ENCODE results near the gene NDUFS8.
A peak's percentile ranks its signal among the peaks of the same experiment; 100 is the strongest.

NDUFS8 gene

GRCh38 chr11:68036141-68036716 lies 5.7 kb downstream of the NDUFS8 start:
- H3K4me1 ChIP-seq = peaks cover 10% of the 10 kb centered on the region

GRCh38 chr11:68036717-68037239 lies 6.3 kb downstream of the NDUFS8 start:
- H3K27ac ChIP-seq = peak overlapping the region; percentile 45
- no peaks in the 10 kb centered on the region for H3K9me3 ChIP-seq (ENCODE audit: control insufficient read depth, low read length)
- TF ChIP-seq CTCF (IDR thresholded peaks at IDR 0.05) = no peak
- H2AFZ ChIP-seq = no peak overlapping the region
- H3K4me2 ChIP-seq (ENCODE audit: low read length) = no peak overlapping the region
- peaks cover 8% of the 10 kb centered on the region for H3K4me1 ChIP-seq
- no peak overlapping the region for H3K9ac ChIP-seq
- peaks cover 2% of the 10 kb centered on the region for H3K79me2 ChIP-seq
- H3K4me3 ChIP-seq (ENCODE audit: low read depth, low read length) = no peak overlapping the region
- H3K27me3 ChIP-seq (ENCODE audit: control insufficient read depth, insufficient read depth, low read length) = no peaks in the 10 kb centered on the region
- H3K36me3 ChIP-seq (ENCODE audit: control insufficient read depth, insufficient read depth, low read length) = no peaks in the 10 kb centered on the region

More at GRCh38 chr11:68036141-68036716, 5.7 kb downstream of the NDUFS8 start:
- Histone ChIP-seq H3K4me2 (ENCODE audit: low read length) (no peak overlapping the region), H3K9me3 (ENCODE audit: control insufficient read depth, low read length) (no peaks in the 10 kb centered on the region), H2AFZ (no peak overlapping the region), H3K9ac (no peak overlapping the region), H3K4me3 (ENCODE audit: low read depth, low read length) (no peak overlapping the region), H3K27ac (peak overlapping the region; percentile 45), H3K27me3 (ENCODE audit: control insufficient read depth, insufficient read depth, low read length) (no peaks in the 10 kb centered on the region), H3K79me2 (peaks cover 2% of the 10 kb centered on the region), H3K36me3 (ENCODE audit: control insufficient read depth, insufficient read depth, low read length) (no peaks in the 10 kb centered on the region)
- TF ChIP-seq CTCF (IDR thresholded peaks at IDR 0.05) = no peak

GRCh38 chr11:68037411-68038225 lies 7.1 kb downstream of the NDUFS8 start:
- Histone ChIP-seq H3K27ac (peak overlapping the region; percentile 66), H3K27me3 (ENCODE audit: control insufficient read depth, insufficient read depth, low read length) (no peaks in the 10 kb centered on the region), H3K36me3 (ENCODE audit: control insufficient read depth, insufficient read depth, low read length) (no peaks in the 10 kb centered on the region), H3K9ac (no peak overlapping the region), H3K4me2 (ENCODE audit: low read length) (no peak overlapping the region), H3K4me1 (peaks cover 8% of the 10 kb centered on the region), H3K4me3 (ENCODE audit: low read depth, low read length) (no peak overlapping the region), H2AFZ (no peak overlapping the region), H3K79me2 (no peaks in the 10 kb centered on the region), H3K9me3 (ENCODE audit: control insufficient read depth, low read length) (no peaks in the 10 kb centered on the region)
- TF ChIP-seq CTCF (IDR thresholded peaks at IDR 0.05) = no peak

- no peak overlapping the region for H3K4me3 ChIP-seq (ENCODE audit: low read depth, low read length)
- H3K4me1 ChIP-seq = peaks cover 8% of the 10 kb centered on the region
- H3K9me3 ChIP-seq (ENCODE audit: control insufficient read depth, low read length) = no peaks in the 10 kb centered on the region
- peak overlapping the region; percentile 4 for H3K4me2 ChIP-seq (ENCODE audit: low read length)
- H3K79me2 ChIP-seq = no peaks in the 10 kb centered on the region
- TF ChIP-seq CTCF (IDR thresholded peaks at IDR 0.05) = no peak
- H3K36me3 ChIP-seq (ENCODE audit: control insufficient read depth, insufficient read depth, low read length) = no peaks in the 10 kb centered on the region
- no peaks in the 10 kb centered on the region for H3K27me3 ChIP-seq (ENCODE audit: control insufficient read depth, insufficient read depth, low read length)
- no peak overlapping the region for H3K9ac ChIP-seq
- peak overlapping the region; percentile 69 for H2AFZ ChIP-seq
- H3K27ac ChIP-seq = peak overlapping the region; percentile 66
These were observed 7.8 kb downstream of the NDUFS8 start for GRCh38 chr11:68038226-68038717.
